ENCODE results near the gene PA2G4.

PA2G4 gene

GRCh38 chr12:56103823-56104108, 593 bp upstream of the PA2G4 start:
- Mint-ChIP-seq H3K27me3 (ENCODE audit: low read depth, poor library complexity) (no peaks in the 10 kb centered on the region), H3K27ac (peak overlapping the region; percentile 99), H3K4me1 (peaks cover 49% of the 10 kb centered on the region), H3K36me3 (ENCODE audit: low read depth) (peaks cover 25% of the 10 kb centered on the region), H3K9me3 (no peaks in the 10 kb centered on the region), H3K4me3 (peak overlapping the region; percentile 97)
- DNase-seq: no peak
- TF ChIP-seq, protein P1, sequence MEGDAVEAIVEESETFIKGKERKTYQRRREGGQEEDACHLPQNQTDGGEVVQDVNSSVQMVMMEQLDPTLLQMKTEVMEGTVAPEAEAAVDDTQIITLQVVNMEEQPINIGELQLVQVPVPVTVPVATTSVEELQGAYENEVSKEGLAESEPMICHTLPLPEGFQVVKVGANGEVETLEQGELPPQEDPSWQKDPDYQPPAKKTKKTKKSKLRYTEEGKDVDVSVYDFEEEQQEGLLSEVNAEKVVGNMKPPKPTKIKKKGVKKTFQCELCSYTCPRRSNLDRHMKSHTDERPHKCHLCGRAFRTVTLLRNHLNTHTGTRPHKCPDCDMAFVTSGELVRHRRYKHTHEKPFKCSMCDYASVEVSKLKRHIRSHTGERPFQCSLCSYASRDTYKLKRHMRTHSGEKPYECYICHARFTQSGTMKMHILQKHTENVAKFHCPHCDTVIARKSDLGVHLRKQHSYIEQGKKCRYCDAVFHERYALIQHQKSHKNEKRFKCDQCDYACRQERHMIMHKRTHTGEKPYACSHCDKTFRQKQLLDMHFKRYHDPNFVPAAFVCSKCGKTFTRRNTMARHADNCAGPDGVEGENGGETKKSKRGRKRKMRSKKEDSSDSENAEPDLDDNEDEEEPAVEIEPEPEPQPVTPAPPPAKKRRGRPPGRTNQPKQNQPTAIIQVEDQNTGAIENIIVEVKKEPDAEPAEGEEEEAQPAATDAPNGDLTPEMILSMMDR (IDR thresholded peaks at IDR 0.05): no peak

- peak; percentile 55 for DNase-seq
- Mint-ChIP-seq H3K27ac (peak overlapping the region; percentile 97), H3K36me3 (ENCODE audit: low read depth) (peaks cover 36% of the 10 kb centered on the region), H3K4me3 (peak overlapping the region; percentile 97), H3K4me1 (peaks cover 49% of the 10 kb centered on the region), H3K9me3 (no peaks in the 10 kb centered on the region), H3K27me3 (ENCODE audit: low read depth, poor library complexity) (no peaks in the 10 kb centered on the region)
- TF ChIP-seq, protein P1 (IDR thresholded peaks at IDR 0.05): no peak
Observed at GRCh38 chr12:56104815-56105608, 653 bp downstream of the PA2G4 start.

- DNase-seq: no peak
- H3K4me3 Mint-ChIP-seq: peak overlapping the region; percentile 97
- H3K9me3 Mint-ChIP-seq: no peaks in the 10 kb centered on the region
- H3K36me3 Mint-ChIP-seq (ENCODE audit: low read depth): peaks cover 42% of the 10 kb centered on the region
- H3K27me3 Mint-ChIP-seq (ENCODE audit: low read depth, poor library complexity): peaks cover 2% of the 10 kb centered on the region
- peak overlapping the region; percentile 97 for H3K27ac Mint-ChIP-seq
- peaks cover 49% of the 10 kb centered on the region for H3K4me1 Mint-ChIP-seq
- TF ChIP-seq, protein P1 (IDR thresholded peaks at IDR 0.05): no peak
Observed at GRCh38 chr12:56105609-56105902, 1.2 kb downstream of the PA2G4 start.

DNA sequence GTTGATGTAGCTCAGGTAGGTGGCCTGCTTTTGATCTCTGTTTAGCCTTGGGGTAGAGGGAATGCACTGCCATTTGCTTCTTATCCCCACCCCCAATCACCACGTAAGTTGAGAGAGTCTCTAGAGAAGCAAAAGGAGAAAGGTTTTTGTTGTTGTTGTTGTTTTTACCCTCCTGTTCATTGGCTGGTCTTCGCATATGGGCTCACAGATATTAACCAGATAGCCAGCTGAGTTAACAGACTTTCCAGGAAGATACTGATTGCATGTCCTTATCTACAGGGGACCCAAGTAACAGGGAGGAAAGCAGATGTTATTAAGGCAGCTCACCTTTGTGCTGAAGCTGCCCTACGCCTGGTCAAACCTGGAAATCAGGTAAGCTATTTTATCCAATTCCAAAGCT, 2.9 kb downstream of the PA2G4 start:
- peak overlapping the region; percentile 42 for H3K4me3 Mint-ChIP-seq
- TF ChIP-seq, protein P1 (IDR thresholded peaks at IDR 0.05): no peak
- H3K27me3 Mint-ChIP-seq (ENCODE audit: low read depth, poor library complexity): peaks cover 2% of the 10 kb centered on the region
- H3K36me3 Mint-ChIP-seq (ENCODE audit: low read depth): peaks cover 55% of the 10 kb centered on the region
- no peak for DNase-seq
- no peak overlapping the region for H3K27ac Mint-ChIP-seq
- no peaks in the 10 kb centered on the region for H3K9me3 Mint-ChIP-seq
- H3K4me1 Mint-ChIP-seq: peaks cover 48% of the 10 kb centered on the region

- TF ChIP-seq, protein P1 (IDR thresholded peaks at IDR 0.05): no peak
- Mint-ChIP-seq H3K27ac (peak overlapping the region; percentile 77), H3K4me3 (no peak overlapping the region), H3K27me3 (ENCODE audit: low read depth, poor library complexity) (peaks cover 2% of the 10 kb centered on the region), H3K9me3 (no peaks in the 10 kb centered on the region), H3K36me3 (ENCODE audit: low read depth) (peaks cover 78% of the 10 kb centered on the region), H3K4me1 (peaks cover 18% of the 10 kb centered on the region)
- no peak for DNase-seq
Observed at GRCh38 chr12:56110571-56110970, 6.2 kb downstream of the PA2G4 start.

DNA sequence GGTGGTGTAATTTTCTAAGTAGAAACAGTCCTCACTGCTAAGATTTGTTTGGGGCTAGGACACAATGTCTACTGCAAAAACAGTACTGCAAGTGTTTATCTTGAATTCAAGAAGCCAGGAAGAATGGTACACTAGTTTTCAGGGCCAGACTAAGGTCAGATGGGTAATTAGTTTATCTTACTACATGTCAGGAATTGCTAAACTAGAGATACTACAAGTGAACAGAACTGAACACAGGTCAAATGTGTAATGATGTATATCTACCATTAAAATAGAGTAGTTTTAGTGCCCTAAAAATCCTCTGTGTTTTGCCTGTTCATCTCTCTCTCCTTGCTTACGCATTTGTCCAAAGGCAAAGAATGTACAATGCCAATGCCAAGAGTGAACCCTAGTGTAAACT, 9.7 kb downstream of the PA2G4 start:
- TF ChIP-seq, protein P1 (IDR thresholded peaks at IDR 0.05): no peak
- Mint-ChIP-seq H3K9me3 (no peaks in the 10 kb centered on the region), H3K27me3 (ENCODE audit: low read depth, poor library complexity) (peaks cover 10% of the 10 kb centered on the region), H3K4me3 (no peak overlapping the region), H3K27ac (peak overlapping the region; percentile 4), H3K36me3 (ENCODE audit: low read depth) (peaks cover 63% of the 10 kb centered on the region), H3K4me1 (peaks cover 16% of the 10 kb centered on the region)
- DNase-seq: no peak
